HepG2 (cell line): ENCODE measurements around the gene C1orf50. TPM values are rescaled to one million over a fixed set of nuclear protein-coding genes. Genes with fewer than 3 reads are reported as not detected.
"Not testable (repeated sequence)": the region's sequence is repeated elsewhere in the genome, so short reads cannot be mapped to it uniquely, and the experiment has no call there.

Source experiments
- ATAC-seq: fragments of 200-7000 bp; cut with Tn5 transposase; 3 replicates; pipeline ENCODE4 v1.9.1; 2020; ENCODE audit warnings: mild to moderate bottlenecking, moderate library complexity
- BruUV-seq: library from RNA; stranded (reverse); fragments of 400-500 nt; replicated peaks from 2 replicates; lab custom pipeline; 2021; lab: Mats Ljungman, UMichigan
- CTCF ChIA-PET: fragments of 300-600 bp; formaldehyde crosslinking; extraction: SDS; loops from one replicate; lab custom pipeline; 2021; ENCODE audit warnings: low total read pairs, inconsistent platforms, low intra/inter-chr PET ratio; lab: Yijun Ruan, JAX
- POLR2A ChIA-PET: fragments of 350-600 bp; sonication (Branson Sonifier 250); formaldehyde crosslinking; loops from one replicate; lab custom pipeline; 2020; ENCODE audit warnings: antibody characterized with exemption, inconsistent platforms; lab: Yijun Ruan, JAX
- DNase-seq: peaks from one replicate; pipeline ENCODE4 v3.0.0-alpha.2; 2015; ENCODE audit warnings: low spot score
- FAIRE-seq: peaks from 3 replicates; lab custom pipeline; 2011; peaks lifted over from hg19 to GRCh38; lab: Jason Lieb, UNC
- H2AFZ ChIP-seq: one replicate; pipeline ENCODE4 v1.6.1; 2011; ENCODE audit warnings: low read length, inconsistent platforms
- H3K27ac ChIP-seq: fragments of 300-600 bp; 3 replicates; pipeline ENCODE4 v1.8.0; 2011; ENCODE audit warnings: mixed run types, mild to moderate bottlenecking, mixed read lengths, low read length, inconsistent platforms; ENCODE audit not compliant: insufficient read depth; ENCODE audit errors: extremely low read length
- H3K27me3 ChIP-seq, 2 experiments: fragments of 200-600 bp in 1 of 2; 2 replicates in 1 of 2; 3 replicates in 1 of 2; pipeline versions ENCODE4 v1.6.0 to v1.8.0; 2011; ENCODE audit warnings: low read length in 2 of 2, mild to moderate bottlenecking in 2 of 2, moderate library complexity in 2 of 2, inconsistent platforms in 1 of 2; ENCODE audit not compliant: insufficient read depth in 2 of 2, control insufficient read depth in 1 of 2
- H3K36me3 ChIP-seq, 2 experiments: fragments of 200-600 bp in 1 of 2; replicated peaks in 1 of 2; 2 replicates in 1 of 2; 3 replicates in 1 of 2; pipeline versions ENCODE4 v1.5.1 to v1.8.0; 2011; ENCODE audit warnings: low read length in 2 of 2, inconsistent platforms in 1 of 2; ENCODE audit not compliant: insufficient read depth in 2 of 2, control insufficient read depth in 1 of 2
- H3K4me1 ChIP-seq: 2 replicates; pipeline ENCODE4 v1.5.1; 2012; ENCODE audit warnings: low read length, inconsistent platforms; ENCODE audit not compliant: insufficient read depth
- H3K4me2 ChIP-seq: 2 replicates; pipeline ENCODE4 v1.6.0; 2011; ENCODE audit warnings: low read depth, low read length, inconsistent platforms
- H3K4me3 ChIP-seq, 3 experiments: fragments of 200-600 bp in 1 of 3; sonication (generic), shearing (Covaris generic) in 1 of 3; replicated peaks in 1 of 3; 2 replicates each; pipeline ENCODE4 v1.5.1; 2011 to 2016; ENCODE audit warnings: low read length in 3 of 3, inconsistent platforms in 2 of 3, low read depth in 2 of 3, mild to moderate bottlenecking in 2 of 3, control low read depth in 1 of 3, mixed read lengths in 1 of 3; ENCODE audit not compliant: insufficient read depth in 1 of 3
- H3K79me2 ChIP-seq: one replicate; pipeline ENCODE4 v1.6.1; 2011; ENCODE audit warnings: low read length, inconsistent platforms; ENCODE audit not compliant: insufficient read depth
- H3K9ac ChIP-seq: 2 replicates; pipeline ENCODE4 v1.6.0; 2011; ENCODE audit warnings: mild to moderate bottlenecking, low read depth, low read length, inconsistent platforms; ENCODE audit not compliant: insufficient read depth
- H3K9me3 ChIP-seq: 2 replicates; pipeline ENCODE4 v1.5.1; 2012; ENCODE audit warnings: mild to moderate bottlenecking, low read length
- H4K20me1 ChIP-seq: 2 replicates; pipeline ENCODE4 v1.6.0; 2011; ENCODE audit warnings: inconsistent platforms, mild to moderate bottlenecking, low read length, moderate library complexity; ENCODE audit not compliant: insufficient read depth
- HINFP ChIP-seq: sonication (generic); formaldehyde crosslinking; IDR thresholded peaks from 2 replicates; pipeline ENCODE4 v1.4.0; 2020; ENCODE audit warnings: low read depth, mild to moderate bottlenecking, missing genetic modification reagents
- KLF12 ChIP-seq: sonication (generic); formaldehyde crosslinking; IDR thresholded peaks from 2 replicates; pipeline ENCODE4 v1.4.0; 2020; ENCODE audit warnings: missing genetic modification reagents, borderline replicate concordance
- ZKSCAN5 ChIP-seq: sonication (generic); formaldehyde crosslinking; IDR thresholded peaks from 2 replicates; pipeline ENCODE4 v1.5.1; 2020; ENCODE audit warnings: mild to moderate bottlenecking, missing genetic modification reagents
- ZNF33A ChIP-seq: sonication (generic); formaldehyde crosslinking; IDR thresholded peaks from 2 replicates; pipeline ENCODE4 v1.5.1; 2020; ENCODE audit warnings: missing genetic modification reagents, mild to moderate bottlenecking, moderate library complexity, borderline replicate concordance
- WGBS: methylation state at CpG from one replicate; pipeline ENCODE4 v1.1.6; 2017; ENCODE audit warnings: low lambda C conversion rate; 5-methylcytosine and 5-hydroxymethylcytosine counted together
- in situ Hi-C: cut with HindIII; loops from 2 replicates; pipeline ENCODE4 v1.10.0; 2017; ENCODE audit warnings: low pct_unique_long_range_greater_than_20kb; ENCODE audit not compliant: extremely low pct_ligation_motif_present
- intact Hi-C: fragments of 100-400 bp; cut with micrococcal nuclease; formaldehyde crosslinking; loops from one replicate; pipeline ENCODE4 v1.10.0; 2022; ENCODE audit not compliant: unreplicated experiment
- polyA plus RNA-seq, 8 experiments: library from polyadenylated mRNA; depleted of rRNA in 3 of 8; stranded (reverse) in 7 of 8; unstranded in 1 of 8; fragments of >200 nt; fragmentation: Illumina TruSeq in 4 of 8; extraction: Trizol in 4 of 8; gene quantifications; 2 replicates each; pipeline versions ENCODE4 v1.2.1 to v1.2.3, GENCODE V29; 2011 to 2016; ENCODE audit warnings: low read depth in 4 of 8, missing spikeins in 1 of 8, mixed read lengths in 1 of 8; ENCODE audit not compliant: insufficient read depth in 1 of 8
- total RNA-seq, 5 experiments: library from RNA; depleted of rRNA; stranded (reverse); fragments of >200 nt; fragmentation: Illumina TruSeq; extraction: Trizol; gene quantifications; 2 replicates each; pipeline ENCODE4 v1.2.3, GENCODE V29; 2016; ENCODE audit warnings: low read depth in 1 of 5
- TF ChIP-seq, protein P1 (sequence below): sonication (generic); formaldehyde crosslinking; conservative IDR thresholded peaks from 2 replicates; pipeline ENCODE4 v1.8.0; 2022; ENCODE audit warnings: mild to moderate bottlenecking, moderate library complexity, missing genetic modification reagents

The C1orf50 gene
- total and polyA plus RNA-seq, 2 of the 13 experiments (the other 11 are each of a cell fraction or from before 2014, with no cell fraction given), result 4.3 to 4.8 TPM

GRCh38 chr1:42814815-42815214 lies 47.8 kb downstream of the C1orf50 start:
- intact Hi-C loops, result loop anchor here (5.0 kb wide), 1 partner anchor 48 kb away; the partner anchor contains the start of genes C1orf50 and P3H1
- H3K4me2 ChIP-seq, CTCF ChIA-PET, H3K4me3 ChIP-seq, H4K20me1 ChIP-seq, H3K9ac ChIP-seq, BruUV-seq, H3K27ac ChIP-seq, DNase-seq, H3K27me3 ChIP-seq, H3K79me2 ChIP-seq, POLR2A ChIA-PET, FAIRE-seq, H2AFZ ChIP-seq, H3K36me3 ChIP-seq, in situ Hi-C loops, ATAC-seq, H3K9me3 ChIP-seq: not testable (repeated sequence)
- WGBS, result 100% methylated on average over 3 of the region's 3 CpGs
- peaks cover 24% of the 10 kb centered on the region for H3K4me1 ChIP-seq

DNA sequence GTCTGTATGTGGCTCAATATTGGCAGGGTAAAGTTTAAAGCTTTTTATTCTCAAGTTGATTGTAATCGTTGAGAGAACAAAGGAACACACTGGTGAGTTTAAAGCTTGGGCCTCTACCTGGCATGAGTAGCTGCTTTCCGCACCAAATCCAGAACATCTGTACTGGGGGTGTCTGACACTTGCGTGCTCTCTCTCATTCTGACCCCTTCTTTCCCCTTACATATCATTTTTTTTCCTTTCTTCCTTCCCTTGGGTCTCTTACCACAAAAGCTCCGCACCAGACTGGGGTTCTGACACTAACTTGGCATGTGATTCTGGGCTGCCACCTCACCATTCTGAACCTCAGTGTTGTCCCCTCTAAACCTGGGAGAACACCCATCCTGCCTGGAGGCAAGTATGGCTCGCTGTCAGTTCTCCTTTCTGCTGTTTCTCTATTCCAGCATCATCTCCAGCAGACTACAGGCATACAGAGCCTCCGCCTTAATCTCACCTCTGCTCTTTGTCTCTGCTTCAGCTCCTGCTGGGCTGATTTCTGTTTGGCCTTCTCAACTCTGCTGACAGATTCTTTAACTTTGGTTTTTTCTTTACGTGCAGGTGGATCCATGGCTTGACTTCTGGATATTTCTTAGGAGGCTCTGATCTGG lies 49.0 kb downstream of the C1orf50 start:
- H3K4me1 ChIP-seq, result peaks cover 31% of the 10 kb centered on the region
- ChIA-PET CTCF (no interaction called here), POLR2A (interaction anchor here (0.8 to 3.1 kb wide), 4 partner anchors 8 to 258 kb away, joined by 3 to 37 read pairs (median 4); partner anchors contain the start of genes C1orf50, P3H1 and ZNF691)
- no peak overlapping the region for H2AFZ ChIP-seq
- H3K36me3 ChIP-seq, result peaks cover 1 to 4% of the 10 kb centered on the region in 2 experiments; a peak in 1 of 5 replicates
- TF ChIP-seq HINFP (CRISPR knock-in tag), result 0 out of 2 replicates have a peak, but pooled peaks have one; percentile 17
- peak; percentile 83 for TF ChIP-seq ZKSCAN5 (CRISPR knock-in tag)
- 0 out of 2 replicates have a peak, but pooled peaks have one; percentile 12 for TF ChIP-seq KLF12 (CRISPR knock-in tag)
- TF ChIP-seq ZNF33A, result no peak
- TF ChIP-seq, protein P1, sequence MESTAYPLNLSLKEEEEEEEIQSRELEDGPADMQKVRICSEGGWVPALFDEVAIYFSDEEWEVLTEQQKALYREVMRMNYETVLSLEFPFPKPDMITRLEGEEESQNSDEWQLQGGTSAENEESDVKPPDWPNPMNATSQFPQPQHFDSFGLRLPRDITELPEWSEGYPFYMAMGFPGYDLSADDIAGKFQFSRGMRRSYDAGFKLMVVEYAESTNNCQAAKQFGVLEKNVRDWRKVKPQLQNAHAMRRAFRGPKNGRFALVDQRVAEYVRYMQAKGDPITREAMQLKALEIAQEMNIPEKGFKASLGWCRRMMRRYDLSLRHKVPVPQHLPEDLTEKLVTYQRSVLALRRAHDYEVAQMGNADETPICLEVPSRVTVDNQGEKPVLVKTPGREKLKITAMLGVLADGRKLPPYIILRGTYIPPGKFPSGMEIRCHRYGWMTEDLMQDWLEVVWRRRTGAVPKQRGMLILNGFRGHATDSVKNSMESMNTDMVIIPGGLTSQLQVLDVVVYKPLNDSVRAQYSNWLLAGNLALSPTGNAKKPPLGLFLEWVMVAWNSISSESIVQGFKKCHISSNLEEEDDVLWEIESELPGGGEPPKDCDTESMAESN (CRISPR knock-in tag), result 0 out of 2 replicates have a peak, but pooled peaks have one; percentile 34
- DNase-seq (no peak), FAIRE-seq (no peak), ATAC-seq (peak; percentile 37)
- intact Hi-C loops (loop anchor here (5.0 kb wide), 1 partner anchor 49 kb away; the partner anchor contains the start of genes C1orf50 and P3H1), in situ Hi-C loops (no loop called here)
- no peaks in the 10 kb centered on the region for H4K20me1 ChIP-seq
- peaks cover 7% of the 10 kb centered on the region for H3K79me2 ChIP-seq
- no peaks in the 10 kb centered on the region for H3K9me3 ChIP-seq
- H3K27me3 ChIP-seq, result no peaks in the 10 kb centered on the region; a peak in 1 of 5 replicates
- 53% methylated on average over 7 of the region's 7 CpGs for WGBS
- H3K9ac ChIP-seq, result peak overlapping the region; percentile 93
- H3K4me3 ChIP-seq, result peak overlapping the region; percentile 73 to 84 (median 83)
- BruUV-seq, result TSS peak; percentile 72
- peak overlapping the region; percentile 100 for H3K27ac ChIP-seq
- H3K4me2 ChIP-seq, result peak overlapping the region; percentile 90
